T-helper 1 cell (primary cell): ENCODE results near the gene ATAD2B.
A peak's percentile ranks its signal among the peaks of the same experiment; 100 is the strongest.

Experiments
- DNase-seq, 5 donors: peaks; one replicate each; pipeline ENCODE4 v3.0.0-alpha.2; 2012 to 2020

The ATAD2B gene

DNA sequence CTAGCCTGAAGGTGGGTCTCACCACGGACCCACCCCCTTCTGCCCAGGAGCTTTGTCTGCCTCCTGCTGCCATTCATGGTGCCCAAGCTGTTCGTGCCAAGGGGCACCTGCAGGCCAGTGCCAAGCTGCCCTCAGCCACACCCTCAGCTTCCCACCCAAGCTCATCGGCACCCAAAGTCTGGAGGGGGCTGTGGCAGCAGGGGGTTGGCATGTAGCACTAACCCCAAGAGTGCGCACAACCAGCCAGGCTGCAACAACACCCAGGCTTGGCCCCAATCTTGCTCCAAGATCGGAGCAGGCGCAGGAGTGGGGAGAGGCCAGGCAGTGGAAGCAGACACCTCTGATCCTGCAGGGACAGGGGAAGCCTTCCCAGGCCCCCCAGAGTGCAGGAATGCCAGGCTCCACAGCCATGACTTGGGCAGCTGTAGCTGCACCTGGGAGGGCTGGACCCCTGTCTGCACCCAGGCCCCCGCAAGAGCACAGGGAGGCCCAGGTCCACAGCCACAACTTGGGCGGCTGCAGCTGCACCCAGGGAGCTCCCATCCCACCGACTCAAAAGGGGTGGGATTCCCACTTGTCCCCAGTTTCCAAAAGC is 89.9 kb downstream of the ATAD2B start:
- no peak for DNase-seq

DNA sequence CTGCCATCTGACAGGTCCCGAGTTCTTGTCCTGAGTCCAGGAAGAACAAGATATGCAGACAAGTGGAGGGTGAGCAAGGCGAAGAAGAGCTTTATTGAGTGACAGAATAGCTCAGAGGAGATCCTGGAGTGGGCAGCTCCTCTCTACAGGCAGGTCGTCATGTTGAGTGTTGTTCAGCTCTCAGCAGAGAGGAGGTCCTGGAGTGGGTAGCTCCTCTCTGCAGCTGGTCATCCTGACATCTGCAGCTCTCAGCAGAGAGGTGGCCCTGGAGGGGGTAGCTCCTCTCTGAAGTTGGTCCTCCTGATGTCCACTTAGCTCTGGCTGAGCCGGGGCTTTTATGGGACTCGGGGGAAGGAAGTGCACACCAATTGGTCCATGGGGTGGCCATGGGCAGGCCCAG is 90.4 kb downstream of the ATAD2B start:
- no peak for DNase-seq

DNA sequence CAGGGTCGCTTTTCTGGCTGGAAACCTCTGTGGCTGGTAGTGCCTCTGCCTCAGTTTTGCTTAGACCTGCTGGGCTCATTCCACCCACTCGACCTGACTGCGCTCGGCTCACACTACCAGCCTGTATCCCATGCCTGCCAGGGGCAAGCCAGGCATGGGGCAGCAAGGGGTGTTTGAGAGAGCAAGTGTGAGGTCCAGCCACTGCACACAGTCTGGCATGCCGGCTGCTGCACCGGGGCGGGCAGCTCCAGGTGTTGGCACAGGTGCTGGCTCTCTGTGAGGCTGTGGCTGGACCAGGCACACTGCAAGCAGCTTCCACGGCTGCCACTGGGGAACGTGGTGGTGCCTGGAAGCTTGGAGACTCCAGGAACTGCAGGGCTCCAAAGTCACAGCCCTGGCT is 90.9 kb downstream of the ATAD2B start:
- DNase-seq: no peak

DNA sequence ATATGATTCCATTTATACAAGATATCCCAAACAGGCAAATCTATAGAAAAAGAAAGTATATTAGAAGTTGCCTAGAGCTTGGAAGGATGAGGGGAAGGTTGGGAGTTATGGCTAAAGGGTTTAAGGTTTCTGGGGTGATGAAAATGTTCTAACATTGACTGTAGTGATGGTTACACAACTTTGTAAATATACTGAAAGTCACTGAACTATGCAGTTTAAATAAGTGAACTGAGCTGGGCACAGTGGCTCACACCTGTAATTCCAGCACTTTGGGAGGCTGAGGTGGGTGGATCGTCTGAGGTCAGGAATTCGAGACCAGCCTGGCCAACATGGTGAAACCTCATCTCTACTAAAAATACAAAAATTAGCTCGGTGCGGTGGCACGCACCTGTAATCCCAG is 91.5 kb downstream of the ATAD2B start:
- DNase-seq: no peak

DNA sequence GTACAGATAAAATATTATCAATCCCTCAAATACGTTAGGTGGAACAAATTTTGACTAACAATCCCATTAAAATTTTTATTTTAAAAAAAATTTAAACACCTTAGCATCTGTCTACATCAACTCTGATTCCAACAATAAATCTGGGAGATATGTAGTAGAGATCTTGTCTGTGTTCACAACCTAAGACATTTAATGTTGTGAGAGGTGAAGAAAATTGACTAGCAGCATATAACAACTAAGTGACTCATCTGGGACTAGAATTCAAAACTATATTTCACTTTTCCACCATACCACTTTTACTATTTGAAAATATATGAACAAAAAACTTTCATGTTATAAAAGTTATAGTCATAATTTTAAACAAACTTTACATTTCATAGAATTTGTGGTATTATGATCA is 97.9 kb downstream of the ATAD2B start:
- no peak for DNase-seq

DNA sequence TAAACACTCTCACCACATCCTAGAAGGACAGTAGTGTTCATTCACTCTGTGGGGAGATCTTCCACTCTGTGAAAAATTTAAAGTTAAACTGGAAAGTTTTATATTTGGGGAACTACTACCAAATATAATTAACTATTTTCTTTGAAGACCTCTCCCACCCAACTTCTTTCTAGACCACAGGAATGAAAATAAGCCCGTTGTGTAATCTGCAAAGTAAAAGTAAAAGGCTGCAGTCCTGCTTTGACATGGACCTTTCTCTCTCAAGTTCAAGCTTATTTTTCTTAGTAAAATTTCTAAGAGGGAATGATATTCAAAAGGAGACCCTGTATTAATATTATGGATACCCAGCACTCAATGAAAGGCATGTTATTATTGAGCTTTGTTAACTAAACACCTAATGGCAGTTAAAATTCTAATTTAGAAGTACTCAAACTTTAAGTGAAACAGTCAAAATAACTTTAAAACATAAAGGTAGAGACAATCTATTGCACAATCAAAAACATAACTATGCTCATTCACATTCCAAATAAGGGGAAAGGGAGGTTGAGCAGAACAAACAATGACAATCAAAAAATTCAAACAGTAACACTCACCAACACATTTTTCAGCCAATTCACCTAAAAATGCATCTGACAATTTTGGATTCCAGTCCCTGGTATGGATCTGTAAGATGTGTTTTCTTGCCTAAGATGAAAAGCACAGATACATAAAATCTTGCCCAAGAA is 98.5 kb downstream of the ATAD2B start:
- no peak for DNase-seq

DNA sequence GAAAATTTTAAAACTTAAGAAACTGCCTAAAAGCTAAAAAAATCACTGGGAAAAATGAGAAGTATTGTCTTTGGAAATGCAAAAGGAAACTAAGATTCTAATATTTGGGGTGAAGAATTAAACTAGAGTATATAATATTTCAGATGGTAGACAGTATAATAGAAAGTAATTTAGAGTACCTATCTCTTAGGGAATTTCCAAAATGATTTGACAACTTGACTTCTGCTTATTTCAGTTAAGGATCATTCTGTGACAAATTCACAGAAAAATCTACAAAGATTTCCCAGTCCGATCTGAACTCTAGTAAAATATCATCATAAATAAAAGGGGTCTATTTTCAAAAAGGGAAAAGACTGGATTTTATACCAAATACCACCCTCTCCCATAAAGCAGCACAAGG is 99.6 kb downstream of the ATAD2B start:
- DNase-seq: no peak

DNA sequence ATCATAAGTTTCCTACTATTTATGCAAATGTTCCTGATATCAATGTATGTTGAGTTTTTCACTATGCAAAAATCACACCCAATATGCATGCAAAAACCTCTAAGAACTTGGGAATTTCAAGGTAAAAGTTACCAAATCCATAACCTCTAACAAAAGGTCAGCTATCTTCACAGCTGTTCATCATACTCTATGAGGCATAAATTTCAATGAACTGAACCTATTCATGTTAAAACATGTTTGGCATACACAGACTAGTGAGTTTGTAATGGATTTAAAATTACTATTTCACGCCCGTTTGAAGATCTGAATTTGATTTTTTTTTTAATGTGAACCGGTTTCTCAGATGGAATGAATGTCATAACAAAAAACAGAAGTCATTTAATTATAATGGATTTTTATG is 100.2 kb downstream of the ATAD2B start:
- DNase-seq: no peak

DNA sequence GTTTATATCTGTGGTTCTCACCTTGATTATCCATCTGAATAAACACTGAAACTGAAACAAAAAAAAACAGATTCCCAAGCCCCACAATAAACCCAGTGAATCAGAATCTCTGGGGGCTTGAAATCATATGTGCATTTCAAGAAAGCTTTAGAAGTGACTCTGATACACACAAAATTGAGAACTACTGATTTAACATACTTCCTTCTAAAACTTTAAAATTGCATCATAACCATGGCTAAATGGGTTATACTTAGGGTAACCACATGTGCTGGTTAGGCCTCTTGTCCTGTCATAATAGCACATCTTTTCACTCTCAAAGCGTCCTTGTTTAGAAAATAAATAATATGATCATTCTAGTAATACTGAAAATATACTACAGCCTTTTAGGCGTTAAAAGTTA is 100.9 kb downstream of the ATAD2B start:
- DNase-seq: no peak

DNA sequence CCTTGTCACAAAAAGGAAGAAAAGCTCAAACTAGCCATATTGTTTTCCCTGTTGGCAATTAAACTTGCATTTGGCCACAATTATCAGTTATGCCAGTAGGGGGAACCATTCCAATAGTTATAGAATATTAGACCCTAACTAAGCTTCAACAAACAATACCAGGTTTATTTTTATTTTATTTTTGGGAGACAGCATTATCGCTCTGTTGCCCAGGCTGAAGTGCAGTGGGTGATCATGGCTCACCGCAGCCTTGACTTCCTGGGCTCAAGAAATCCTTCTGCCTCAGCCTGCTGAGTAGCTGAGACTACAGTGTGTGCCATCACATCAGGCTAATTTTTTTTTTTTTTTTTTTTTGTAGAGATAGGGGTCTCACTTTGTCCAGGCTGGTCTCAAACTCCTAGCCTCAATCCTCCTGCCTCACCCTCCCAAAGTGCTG is 102.1 kb downstream of the ATAD2B start:
- DNase-seq: peak in 2 of 5 donors; percentile 28 to 46

DNA sequence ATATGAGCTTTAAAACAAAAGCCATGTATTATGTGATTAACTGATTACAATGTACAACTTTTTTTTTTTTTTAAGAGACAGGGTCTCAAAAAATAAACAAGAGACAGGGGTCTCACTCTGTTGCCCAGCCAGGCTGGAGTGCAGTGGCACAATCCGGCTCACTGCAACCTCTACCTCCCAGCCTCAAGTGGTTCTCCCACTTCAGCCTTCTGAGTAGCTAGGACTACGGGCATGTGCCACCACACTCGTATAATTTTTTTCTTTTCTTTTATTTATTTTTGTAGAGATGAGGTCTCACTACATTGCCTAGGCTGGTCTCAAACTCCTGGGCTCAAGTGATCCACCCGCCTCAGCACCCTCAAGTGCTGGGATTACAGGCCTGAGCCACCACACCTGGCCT is 103.1 kb downstream of the ATAD2B start:
- no peak for DNase-seq

DNA sequence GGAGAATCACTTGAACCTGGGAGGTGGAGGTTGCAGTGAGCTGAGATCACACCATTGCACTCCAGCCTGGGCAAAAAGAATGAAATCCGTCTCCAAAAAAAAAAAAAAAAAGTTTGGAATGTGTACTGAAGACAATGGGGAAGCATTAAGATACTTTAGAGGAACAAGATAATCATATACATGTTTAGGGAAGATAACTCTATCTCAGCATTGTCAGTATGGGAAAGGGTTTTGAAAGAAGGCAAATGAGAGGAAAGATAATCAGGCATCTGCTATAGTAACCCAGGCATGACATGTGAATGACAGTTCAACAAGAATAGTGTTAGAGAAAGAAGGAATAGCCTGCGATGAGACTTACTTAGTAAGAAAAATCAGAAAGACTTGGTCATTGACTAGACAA is 112.0 kb downstream of the ATAD2B start:
- no peak for DNase-seq

DNA sequence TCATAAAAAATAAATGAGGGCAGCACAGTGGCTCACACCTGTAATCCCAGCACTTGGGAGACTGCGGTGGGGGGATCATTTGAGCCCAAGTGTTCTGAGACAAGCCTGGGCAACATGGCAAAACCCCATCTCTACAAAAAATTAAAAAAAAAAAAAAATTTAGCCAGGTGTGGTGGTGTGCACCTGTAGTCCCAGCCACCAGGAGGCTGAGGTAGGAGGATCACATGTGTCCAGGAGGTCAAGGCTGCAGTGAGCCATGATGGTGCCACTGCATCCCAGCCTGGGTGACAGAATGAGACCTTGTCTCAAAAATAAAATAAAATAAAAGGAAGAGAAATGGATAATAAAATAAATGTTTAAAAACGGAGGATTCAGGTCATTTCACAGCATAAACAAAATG is 113.5 kb downstream of the ATAD2B start:
- DNase-seq: no peak

DNA sequence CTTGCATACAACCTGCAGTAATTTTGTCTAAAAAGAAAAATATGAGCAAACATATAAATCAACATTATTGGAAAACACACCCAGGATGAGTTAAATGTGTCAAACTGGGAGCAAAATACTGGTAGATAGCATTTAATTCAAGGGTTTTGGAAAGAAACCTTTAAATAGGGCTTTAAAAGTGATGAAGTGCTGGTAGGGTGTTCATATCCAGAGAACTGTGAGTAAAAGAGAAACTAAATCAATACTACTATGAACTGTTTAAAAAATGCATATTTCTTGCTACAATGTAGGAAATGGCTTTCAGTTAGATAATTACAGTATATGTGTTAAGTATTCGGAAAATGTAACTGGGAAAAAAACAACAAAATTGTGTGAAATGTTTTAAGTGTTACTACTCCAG is 117.8 kb downstream of the ATAD2B start:
- peak in 1 of 5 donors; percentile 28 for DNase-seq

DNA sequence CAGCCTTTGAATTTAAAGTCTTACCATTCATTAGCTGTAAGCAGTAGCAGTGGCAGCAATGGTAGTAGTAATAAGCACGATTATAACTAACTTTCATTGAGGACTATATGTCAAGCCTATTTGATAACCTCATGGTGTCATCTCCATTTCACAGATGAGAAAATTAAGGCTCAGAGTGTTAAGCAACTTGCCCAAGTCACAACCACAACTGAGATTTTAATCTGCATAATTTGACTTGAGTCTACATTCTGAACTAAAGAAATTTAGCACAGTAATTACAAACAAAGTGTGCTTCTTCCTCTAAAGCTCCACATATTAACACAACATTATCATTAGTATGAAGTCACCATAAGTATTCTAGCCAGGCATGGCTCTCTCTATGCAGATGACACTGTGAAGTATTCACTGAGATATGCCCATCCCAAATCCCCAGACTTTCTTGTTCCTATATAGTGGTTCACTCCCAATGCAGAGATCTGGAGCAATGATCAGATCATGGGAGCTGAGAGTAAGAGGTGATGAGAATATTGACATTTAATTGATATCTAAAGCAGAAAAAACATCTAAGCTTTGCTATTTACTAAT is 120.2 kb downstream of the ATAD2B start:
- no peak for DNase-seq

DNA sequence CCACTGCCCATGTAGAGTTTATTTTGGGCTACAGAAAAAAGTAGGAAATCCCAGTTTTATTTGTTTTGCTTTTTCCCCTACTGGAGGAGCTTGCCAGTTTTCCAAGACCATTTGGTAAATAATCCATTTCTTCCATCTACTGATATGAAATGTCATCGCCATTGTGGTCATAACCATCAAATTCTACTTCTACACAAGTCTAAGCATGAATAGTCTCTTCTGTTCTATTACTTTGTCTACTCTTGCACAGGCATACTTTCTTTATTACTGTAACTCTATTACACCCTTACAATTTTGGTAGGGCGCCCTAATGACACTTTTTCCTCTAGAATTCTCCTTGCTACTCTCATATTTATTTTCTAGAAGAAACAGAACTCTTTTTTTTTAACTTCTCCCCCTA is 120.7 kb downstream of the ATAD2B start:
- DNase-seq: no peak

DNA sequence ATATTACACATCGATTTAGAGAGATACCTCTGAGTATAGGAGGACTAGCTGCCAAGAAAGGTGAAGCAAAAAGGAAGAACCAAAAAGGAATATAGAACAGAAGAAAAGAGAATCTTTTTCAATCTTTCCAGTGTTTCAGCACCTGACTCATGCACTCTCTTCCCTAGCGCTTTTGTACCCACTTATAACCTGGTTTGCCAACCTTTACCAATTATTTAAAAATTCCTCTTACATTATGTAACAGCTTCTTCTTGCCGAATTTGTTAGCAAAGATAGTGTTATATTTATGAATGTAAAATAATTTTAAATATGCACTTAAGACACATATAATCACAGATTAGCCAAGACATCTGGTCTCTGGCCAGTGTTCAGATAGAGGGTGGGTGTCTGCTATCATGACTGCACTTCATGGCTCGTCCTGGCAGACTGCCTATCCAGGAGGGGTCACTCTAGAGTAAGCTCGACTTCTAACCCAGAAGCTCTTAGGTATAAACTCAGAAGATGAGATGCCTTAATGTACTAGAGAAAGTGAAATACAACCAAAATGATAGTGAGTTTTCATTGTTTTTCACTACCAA is 122.9 kb downstream of the ATAD2B start:
- DNase-seq: no peak

DNA sequence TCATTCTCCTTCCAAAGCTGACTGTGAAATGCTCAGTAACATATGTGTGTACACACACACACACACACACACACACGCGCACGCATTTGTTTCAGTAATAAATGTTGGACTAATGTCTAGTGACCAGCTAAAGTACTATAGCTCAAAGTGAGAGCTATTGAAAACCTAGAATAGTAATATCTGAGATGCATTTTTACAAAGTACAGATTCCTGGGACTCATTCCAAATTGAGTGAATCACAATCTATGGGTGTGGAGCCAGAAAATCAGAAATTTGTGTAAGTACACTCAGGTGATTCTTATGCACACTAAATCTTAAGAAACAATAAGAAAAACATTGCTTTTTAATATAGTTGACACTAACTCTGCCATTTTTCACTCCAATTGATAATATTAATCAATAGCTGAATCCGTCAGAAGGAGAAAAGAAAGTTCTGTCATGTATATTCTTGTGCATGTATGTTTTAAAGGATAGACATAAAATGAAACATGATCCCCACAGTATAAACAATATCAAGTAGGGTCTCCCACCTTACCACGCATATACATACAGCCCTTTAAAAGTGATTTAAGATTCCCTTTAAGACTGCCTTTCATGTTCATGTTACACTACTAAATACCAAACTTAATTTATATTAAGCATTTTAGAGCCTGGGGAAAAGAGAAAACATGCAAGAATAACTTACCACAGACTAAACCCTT is 123.5 kb downstream of the ATAD2B start:
- DNase-seq: no peak

DNA sequence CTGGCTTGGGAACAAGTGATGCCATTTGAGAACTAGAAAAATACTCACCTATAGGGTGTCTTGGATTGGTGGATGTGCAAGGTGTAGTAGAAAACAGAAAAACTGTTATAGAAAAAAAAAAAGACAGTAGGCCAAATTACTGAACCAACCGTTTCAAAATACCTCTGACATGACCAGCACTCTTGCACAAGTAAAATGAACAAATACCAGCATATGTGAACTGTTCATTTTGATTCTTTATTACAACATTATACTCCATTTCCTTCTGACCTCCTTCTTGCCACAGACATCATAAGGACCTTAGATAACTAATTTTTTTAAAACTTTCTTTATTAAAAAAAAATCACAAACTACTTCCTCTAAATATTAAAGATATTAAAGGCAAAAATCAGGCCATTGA is 125.5 kb downstream of the ATAD2B start:
- DNase-seq: no peak

DNA sequence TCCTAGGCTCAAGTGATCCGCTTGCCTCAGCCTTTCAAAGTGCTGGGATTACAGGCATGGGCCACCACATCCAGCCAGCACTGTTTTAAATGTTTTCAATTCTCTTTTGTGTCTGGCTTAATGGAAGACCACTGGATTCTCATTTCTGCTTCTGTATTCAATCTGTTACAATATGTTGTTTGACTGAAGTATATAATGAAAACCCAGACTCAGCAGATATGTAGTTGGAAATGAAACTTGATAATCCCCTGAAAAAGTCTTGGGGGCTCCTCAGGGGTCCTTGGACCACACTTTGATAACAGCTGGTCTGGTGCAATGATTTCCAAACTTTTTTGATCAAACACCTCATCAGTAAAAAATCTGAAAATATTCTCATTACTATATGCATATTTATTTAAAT is 132.7 kb downstream of the ATAD2B start:
- DNase-seq: no peak

DNA sequence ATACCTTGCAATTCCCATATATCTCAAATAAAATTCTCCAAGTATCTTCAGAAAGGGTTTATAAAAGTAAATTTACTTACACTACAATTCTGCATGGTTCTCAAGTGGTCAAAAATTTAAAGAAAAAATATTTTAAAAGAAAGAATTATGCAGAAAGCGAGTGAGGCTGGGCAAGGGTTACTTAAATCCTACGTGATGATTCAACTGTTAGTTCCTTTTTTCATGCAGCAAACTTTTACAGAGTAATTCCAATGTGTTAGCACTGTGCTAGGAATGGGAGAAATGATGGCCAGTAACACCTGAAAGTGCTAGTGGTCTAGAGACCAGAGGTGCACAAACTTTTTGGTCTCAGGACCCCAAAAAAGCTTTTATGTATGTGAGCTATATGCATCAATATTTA is 133.4 kb downstream of the ATAD2B start:
- DNase-seq: no peak

DNA sequence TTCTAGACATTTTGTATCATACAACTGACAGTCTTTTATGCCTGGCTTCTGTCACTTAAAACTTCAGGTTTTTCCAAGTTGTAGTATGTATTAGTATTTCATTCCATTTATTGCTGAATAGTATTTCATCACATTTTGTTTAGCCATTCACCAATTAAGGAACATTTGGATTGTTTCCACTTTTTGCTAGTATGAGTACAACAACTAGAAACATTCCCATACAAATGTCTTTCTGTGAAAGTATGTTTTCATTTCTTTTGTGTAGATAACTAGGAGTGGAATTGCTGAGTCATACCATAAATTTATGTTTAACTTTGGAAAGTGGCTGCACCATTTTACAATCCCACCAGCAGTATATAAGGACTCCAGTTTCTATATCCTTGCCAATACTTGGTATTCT is 135.9 kb downstream of the ATAD2B start:
- DNase-seq: no peak

DNA sequence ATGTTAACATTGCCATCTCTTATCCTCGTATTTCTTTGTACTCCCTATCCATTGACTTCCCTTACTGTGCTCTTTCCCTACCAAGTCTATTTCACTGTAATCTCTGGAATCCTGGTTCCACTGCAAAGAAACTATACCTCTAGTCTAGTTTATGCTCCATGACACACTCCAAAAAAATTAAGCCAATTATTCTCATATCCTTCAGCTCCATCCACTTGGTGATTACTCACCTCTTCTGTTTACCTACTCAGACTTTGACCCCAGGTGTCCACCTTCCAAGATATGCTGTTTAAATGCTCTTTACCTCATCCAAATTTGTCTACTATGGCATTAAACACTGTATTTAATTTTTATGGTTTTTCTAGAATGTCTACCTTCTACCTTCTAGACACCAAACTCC is 137.9 kb downstream of the ATAD2B start:
- no peak for DNase-seq

DNA sequence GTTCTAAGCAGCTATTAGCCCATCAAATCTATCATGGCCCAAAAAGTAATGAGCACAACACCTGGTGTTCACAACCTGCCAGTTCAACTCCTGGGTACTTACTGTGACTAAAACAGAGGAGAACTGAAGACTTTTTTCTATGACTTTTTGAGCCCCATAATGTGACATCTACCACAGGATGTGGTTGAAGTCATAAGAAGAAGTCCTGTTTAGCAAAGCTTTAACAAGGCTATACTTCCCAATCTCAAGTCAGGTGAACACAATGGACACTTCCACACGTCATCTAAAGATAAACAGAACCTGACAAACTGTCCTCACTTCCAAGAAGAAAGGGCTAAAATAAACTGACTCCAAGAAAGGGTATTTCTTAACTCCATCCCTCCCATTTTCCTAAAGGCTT is 138.8 kb downstream of the ATAD2B start:
- peak in 1 of 5 donors; percentile 58 for DNase-seq
